ENCODE data around the gene VPREB3.

DNA sequence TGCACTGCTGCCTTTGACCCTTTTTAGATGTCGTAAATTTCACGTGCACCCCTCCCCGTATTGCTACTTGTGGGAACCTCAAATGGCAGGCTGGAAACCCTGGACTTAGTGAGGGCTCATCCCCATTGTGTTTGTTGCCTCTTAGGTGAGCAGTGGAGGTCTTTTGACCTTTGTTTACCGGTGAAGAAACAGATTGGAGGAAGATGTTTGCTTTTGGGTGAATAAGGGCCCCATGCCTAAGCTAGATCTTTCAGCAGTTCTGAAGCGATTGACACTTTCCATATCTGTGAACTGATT is 33.3 kb upstream of the VPREB3 start:
- TF ChIP-seq, protein P1, sequence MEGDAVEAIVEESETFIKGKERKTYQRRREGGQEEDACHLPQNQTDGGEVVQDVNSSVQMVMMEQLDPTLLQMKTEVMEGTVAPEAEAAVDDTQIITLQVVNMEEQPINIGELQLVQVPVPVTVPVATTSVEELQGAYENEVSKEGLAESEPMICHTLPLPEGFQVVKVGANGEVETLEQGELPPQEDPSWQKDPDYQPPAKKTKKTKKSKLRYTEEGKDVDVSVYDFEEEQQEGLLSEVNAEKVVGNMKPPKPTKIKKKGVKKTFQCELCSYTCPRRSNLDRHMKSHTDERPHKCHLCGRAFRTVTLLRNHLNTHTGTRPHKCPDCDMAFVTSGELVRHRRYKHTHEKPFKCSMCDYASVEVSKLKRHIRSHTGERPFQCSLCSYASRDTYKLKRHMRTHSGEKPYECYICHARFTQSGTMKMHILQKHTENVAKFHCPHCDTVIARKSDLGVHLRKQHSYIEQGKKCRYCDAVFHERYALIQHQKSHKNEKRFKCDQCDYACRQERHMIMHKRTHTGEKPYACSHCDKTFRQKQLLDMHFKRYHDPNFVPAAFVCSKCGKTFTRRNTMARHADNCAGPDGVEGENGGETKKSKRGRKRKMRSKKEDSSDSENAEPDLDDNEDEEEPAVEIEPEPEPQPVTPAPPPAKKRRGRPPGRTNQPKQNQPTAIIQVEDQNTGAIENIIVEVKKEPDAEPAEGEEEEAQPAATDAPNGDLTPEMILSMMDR (IDR thresholded peaks at IDR 0.05; ENCODE audit: low read length) = no peak
- TF ChIP-seq EZH2 (optimal IDR thresholded peaks at IDR 0.05; ENCODE audit: low read depth, low read length) = no peak
